ENCODE measurements around the gene AGR3. TPM values are rescaled to one million over a fixed set of nuclear protein-coding genes. Genes with fewer than 3 reads are reported as not detected.
A peak's percentile ranks its signal among the peaks of the same experiment; 100 is the strongest.

AGR3 gene
- total RNA-seq, 1 donor from 2014 or later, result not detected

DNA sequence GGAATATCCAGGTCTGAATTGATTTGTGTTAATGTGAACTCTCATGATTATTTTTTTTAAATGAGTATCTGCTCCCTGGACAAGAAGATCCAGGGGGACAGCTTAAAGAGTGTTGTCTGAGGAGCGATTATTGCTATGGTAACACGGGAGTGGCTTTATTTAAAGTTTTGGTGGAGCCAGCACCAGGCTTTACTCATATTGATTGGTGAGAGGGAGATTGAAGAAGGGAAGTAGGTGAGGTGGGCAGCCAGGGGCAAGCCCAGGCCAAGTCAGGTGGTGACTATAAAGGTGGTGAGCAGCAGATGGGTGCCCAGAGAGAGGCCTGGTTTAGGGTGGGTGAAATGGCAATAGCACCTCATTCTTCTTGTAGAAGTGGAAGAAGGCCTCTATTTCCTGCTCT lies 66.8 kb downstream of the AGR3 start:
- peak overlapping the region; percentile 59 for H3K27ac Mint-ChIP-seq (ENCODE audit: unreplicated experiment)
- no peaks in the 10 kb centered on the region for H3K9me3 Mint-ChIP-seq (ENCODE audit: unreplicated experiment)
- peaks cover 57% of the 10 kb centered on the region for H3K4me1 Mint-ChIP-seq (ENCODE audit: unreplicated experiment)
- H3K4me3 Mint-ChIP-seq (ENCODE audit: unreplicated experiment), result no peak overlapping the region
- no peak for DNase-seq (ENCODE audit: extremely low spot score, unreplicated experiment)
- H3K27me3 Mint-ChIP-seq (ENCODE audit: unreplicated experiment), result no peaks in the 10 kb centered on the region
- no peaks in the 10 kb centered on the region for H3K36me3 Mint-ChIP-seq (ENCODE audit: unreplicated experiment)
- TF ChIP-seq, protein P1, sequence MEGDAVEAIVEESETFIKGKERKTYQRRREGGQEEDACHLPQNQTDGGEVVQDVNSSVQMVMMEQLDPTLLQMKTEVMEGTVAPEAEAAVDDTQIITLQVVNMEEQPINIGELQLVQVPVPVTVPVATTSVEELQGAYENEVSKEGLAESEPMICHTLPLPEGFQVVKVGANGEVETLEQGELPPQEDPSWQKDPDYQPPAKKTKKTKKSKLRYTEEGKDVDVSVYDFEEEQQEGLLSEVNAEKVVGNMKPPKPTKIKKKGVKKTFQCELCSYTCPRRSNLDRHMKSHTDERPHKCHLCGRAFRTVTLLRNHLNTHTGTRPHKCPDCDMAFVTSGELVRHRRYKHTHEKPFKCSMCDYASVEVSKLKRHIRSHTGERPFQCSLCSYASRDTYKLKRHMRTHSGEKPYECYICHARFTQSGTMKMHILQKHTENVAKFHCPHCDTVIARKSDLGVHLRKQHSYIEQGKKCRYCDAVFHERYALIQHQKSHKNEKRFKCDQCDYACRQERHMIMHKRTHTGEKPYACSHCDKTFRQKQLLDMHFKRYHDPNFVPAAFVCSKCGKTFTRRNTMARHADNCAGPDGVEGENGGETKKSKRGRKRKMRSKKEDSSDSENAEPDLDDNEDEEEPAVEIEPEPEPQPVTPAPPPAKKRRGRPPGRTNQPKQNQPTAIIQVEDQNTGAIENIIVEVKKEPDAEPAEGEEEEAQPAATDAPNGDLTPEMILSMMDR (IDR thresholded peaks at IDR 0.05), result no peak

- no peaks in the 10 kb centered on the region for H3K27me3 Mint-ChIP-seq (ENCODE audit: unreplicated experiment)
- no peak overlapping the region for H3K4me3 Mint-ChIP-seq (ENCODE audit: unreplicated experiment)
- peak overlapping the region; percentile 37 for H3K27ac Mint-ChIP-seq (ENCODE audit: unreplicated experiment)
- no peaks in the 10 kb centered on the region for H3K9me3 Mint-ChIP-seq (ENCODE audit: unreplicated experiment)
- no peaks in the 10 kb centered on the region for H3K36me3 Mint-ChIP-seq (ENCODE audit: unreplicated experiment)
- DNase-seq (ENCODE audit: extremely low spot score, unreplicated experiment), result no peak
- TF ChIP-seq, protein P1 (IDR thresholded peaks at IDR 0.05), result no peak
- peaks cover 57% of the 10 kb centered on the region for H3K4me1 Mint-ChIP-seq (ENCODE audit: unreplicated experiment)
Measured at GRCh38 chr7:16813232-16813616, 68.6 kb downstream of the AGR3 start.

DNA sequence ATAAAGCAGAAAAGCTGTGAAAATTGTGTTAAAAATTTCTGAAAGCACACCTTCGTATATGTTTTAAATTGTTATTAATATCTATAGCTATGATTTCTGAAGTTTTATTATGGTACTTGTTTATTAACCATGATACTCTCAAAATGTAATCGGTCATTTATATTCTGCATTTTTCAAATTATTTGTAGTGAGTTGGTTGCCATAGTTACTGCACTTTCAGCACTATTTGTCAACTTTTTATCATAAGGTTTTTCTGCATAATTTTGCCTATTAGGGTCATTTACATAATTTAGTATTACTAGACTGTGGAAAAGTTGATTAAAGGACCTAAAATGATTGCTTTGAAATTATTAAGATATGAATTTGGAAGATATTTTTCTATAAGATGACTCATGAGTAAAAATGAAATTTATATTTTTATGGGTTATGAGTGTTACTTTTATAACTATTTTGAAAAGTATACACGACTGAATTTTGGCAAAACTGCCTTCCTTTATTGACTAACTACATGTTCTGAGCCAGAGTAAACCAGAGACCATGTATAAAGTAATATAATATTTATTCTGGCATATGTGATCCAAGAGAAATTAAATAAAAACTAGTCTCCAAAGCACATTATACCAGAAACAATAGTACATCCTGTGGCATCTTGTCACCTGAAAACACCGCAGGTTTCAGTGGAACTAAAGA lies 69.1 kb downstream of the AGR3 start:
- no peaks in the 10 kb centered on the region for H3K9me3 Mint-ChIP-seq (ENCODE audit: unreplicated experiment)
- H3K27ac Mint-ChIP-seq (ENCODE audit: unreplicated experiment), result peak overlapping the region; percentile 85
- TF ChIP-seq, protein P1 (IDR thresholded peaks at IDR 0.05), result no peak
- H3K27me3 Mint-ChIP-seq (ENCODE audit: unreplicated experiment), result no peaks in the 10 kb centered on the region
- no peak overlapping the region for H3K4me3 Mint-ChIP-seq (ENCODE audit: unreplicated experiment)
- no peak for DNase-seq (ENCODE audit: extremely low spot score, unreplicated experiment)
- H3K36me3 Mint-ChIP-seq (ENCODE audit: unreplicated experiment), result no peaks in the 10 kb centered on the region
- peaks cover 52% of the 10 kb centered on the region for H3K4me1 Mint-ChIP-seq (ENCODE audit: unreplicated experiment)

DNA sequence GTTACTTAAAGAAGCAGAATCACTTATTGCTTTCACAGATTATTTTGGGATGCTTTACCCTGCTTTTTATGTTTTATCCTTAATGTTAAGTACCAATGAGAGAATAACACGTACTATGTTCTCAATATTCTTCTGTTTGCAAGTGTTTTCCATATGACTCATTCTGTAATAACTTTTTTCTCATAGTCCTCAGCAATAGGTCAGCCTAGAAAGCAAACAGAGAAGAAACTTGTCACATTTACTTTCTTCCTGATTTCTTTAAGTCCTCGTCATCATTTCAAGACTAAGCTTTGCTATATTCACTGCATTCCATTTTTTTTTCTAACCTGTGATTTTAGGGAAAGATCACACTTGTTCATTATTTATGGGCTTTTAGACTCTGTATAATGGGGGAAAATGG lies 70.2 kb downstream of the AGR3 start:
- TF ChIP-seq, protein P1 (IDR thresholded peaks at IDR 0.05), result no peak
- Mint-ChIP-seq H3K27ac (ENCODE audit: unreplicated experiment) (peak overlapping the region; percentile 85), H3K4me3 (ENCODE audit: unreplicated experiment) (no peak overlapping the region), H3K9me3 (ENCODE audit: unreplicated experiment) (no peaks in the 10 kb centered on the region), H3K36me3 (ENCODE audit: unreplicated experiment) (no peaks in the 10 kb centered on the region), H3K4me1 (ENCODE audit: unreplicated experiment) (peaks cover 45% of the 10 kb centered on the region), H3K27me3 (ENCODE audit: unreplicated experiment) (no peaks in the 10 kb centered on the region)
- DNase-seq (ENCODE audit: extremely low spot score, unreplicated experiment), result no peak

- H3K9me3 Mint-ChIP-seq (ENCODE audit: unreplicated experiment), result no peaks in the 10 kb centered on the region
- peaks cover 37% of the 10 kb centered on the region for H3K4me1 Mint-ChIP-seq (ENCODE audit: unreplicated experiment)
- peak overlapping the region; percentile 8 for H3K27ac Mint-ChIP-seq (ENCODE audit: unreplicated experiment)
- no peak overlapping the region for H3K4me3 Mint-ChIP-seq (ENCODE audit: unreplicated experiment)
- H3K27me3 Mint-ChIP-seq (ENCODE audit: unreplicated experiment), result no peaks in the 10 kb centered on the region
- H3K36me3 Mint-ChIP-seq (ENCODE audit: unreplicated experiment), result no peaks in the 10 kb centered on the region
- DNase-seq (ENCODE audit: extremely low spot score, unreplicated experiment), result no peak
- TF ChIP-seq, protein P1 (IDR thresholded peaks at IDR 0.05), result no peak
Measured at GRCh38 chr7:16810573-16810972, 71.2 kb downstream of the AGR3 start.
